DND-41 (cell line): Measurements from ENCODE around the gene A1BG.

Source experiments
- ATAC-seq: fragments of 200-7000 bp; cut with Tn5 transposase; 3 replicates; pipeline ENCODE4 v1.9.1; 2021; ENCODE audit warnings: low read depth; ENCODE audit not compliant: insufficient read depth
- DNase-seq: peaks from one replicate; pipeline ENCODE4 v3.0.0-alpha.2; 2020
- H2AFZ ChIP-seq: 2 replicates; pipeline ENCODE4 v1.6.0; 2012; ENCODE audit warnings: low read depth, low read length
- H3K27ac ChIP-seq: 2 replicates; pipeline ENCODE4 v1.5.1; 2012; ENCODE audit warnings: low read length, inconsistent platforms
- H3K27me3 ChIP-seq: fragments of 200-600 bp; sonication (generic); 2 replicates; pipeline ENCODE4 v1.6.0; 2012; ENCODE audit warnings: low read length, mild to moderate bottlenecking, inconsistent platforms; ENCODE audit not compliant: insufficient read depth, poor library complexity
- H3K36me3 ChIP-seq: 2 replicates; pipeline ENCODE4 v1.5.1; 2012; ENCODE audit warnings: low read length, inconsistent platforms; ENCODE audit not compliant: insufficient read depth
- H3K4me1 ChIP-seq: 2 replicates; pipeline ENCODE4 v1.5.1; 2012; ENCODE audit warnings: mild to moderate bottlenecking, low read length; ENCODE audit not compliant: insufficient read depth
- H3K4me2 ChIP-seq: 2 replicates; pipeline ENCODE4 v1.6.0; 2012; ENCODE audit warnings: mild to moderate bottlenecking, moderate library complexity, low read length, inconsistent platforms; ENCODE audit not compliant: insufficient read depth
- H3K4me3 ChIP-seq, 2 experiments: fragments of 200-600 bp in 1 of 2; shearing (Covaris generic) in 1 of 2; 2 replicates each; pipeline ENCODE4 v1.5.1; 2012 to 2016; ENCODE audit warnings: inconsistent platforms in 2 of 2, low read length in 2 of 2, mild to moderate bottlenecking in 2 of 2, low read depth in 1 of 2, moderate library complexity in 1 of 2
- H3K79me2 ChIP-seq: 2 replicates; pipeline ENCODE4 v1.6.0; 2012; ENCODE audit warnings: low read length, inconsistent platforms; ENCODE audit not compliant: insufficient read depth
- H3K9ac ChIP-seq: 2 replicates; pipeline ENCODE4 v1.6.0; 2012; ENCODE audit warnings: low read depth, mild to moderate bottlenecking, inconsistent platforms, low read length, moderate library complexity
- H3K9me3 ChIP-seq: 2 replicates; pipeline ENCODE4 v1.5.1; 2012; ENCODE audit warnings: low read length, moderate library complexity, mild to moderate bottlenecking, inconsistent platforms; ENCODE audit not compliant: insufficient read depth, severe bottlenecking
- H4K20me1 ChIP-seq: 2 replicates; pipeline ENCODE4 v1.6.0; 2012; ENCODE audit warnings: low read length; ENCODE audit not compliant: insufficient read depth
- EZH2 ChIP-seq: IDR thresholded peaks from 3 replicates; pipeline ENCODE4 v1.6.1; 2012; ENCODE audit warnings: borderline replicate concordance, low read depth, mild to moderate bottlenecking, moderate library complexity, low read length, inconsistent platforms; ENCODE audit not compliant: severe bottlenecking
- TF ChIP-seq, protein P1 (sequence below): IDR thresholded peaks from 2 replicates; pipeline ENCODE4 v1.5.1; 2012; ENCODE audit warnings: borderline replicate concordance, low read length, moderate library complexity, mild to moderate bottlenecking; ENCODE audit not compliant: poor library complexity, severe bottlenecking; ENCODE audit errors: extremely low read depth

Gene A1BG

DNA sequence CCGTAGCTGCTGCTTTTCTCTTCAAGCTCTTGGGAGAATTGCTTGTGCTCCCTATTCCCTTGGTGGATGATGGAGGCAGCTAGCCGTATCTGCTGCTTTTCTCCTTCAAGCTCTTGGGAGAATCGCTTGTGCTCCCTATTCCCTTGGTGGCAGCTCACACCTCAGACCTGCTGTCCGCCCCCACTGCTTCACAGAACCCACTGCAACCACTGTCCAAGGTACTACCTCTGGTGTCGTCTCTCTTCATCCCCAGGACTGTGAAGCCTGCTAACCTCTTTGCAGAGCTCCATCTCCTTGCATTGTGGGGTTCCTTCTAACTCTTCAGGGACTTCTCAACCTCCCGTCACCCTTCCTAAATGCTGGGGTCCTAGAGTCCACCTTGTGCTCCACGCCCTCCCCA is 52.7 kb downstream of the A1BG start:
- peaks cover 14% of the 10 kb centered on the region for H3K4me1 ChIP-seq
- H3K27ac ChIP-seq = no peak overlapping the region
- TF ChIP-seq, protein P1, sequence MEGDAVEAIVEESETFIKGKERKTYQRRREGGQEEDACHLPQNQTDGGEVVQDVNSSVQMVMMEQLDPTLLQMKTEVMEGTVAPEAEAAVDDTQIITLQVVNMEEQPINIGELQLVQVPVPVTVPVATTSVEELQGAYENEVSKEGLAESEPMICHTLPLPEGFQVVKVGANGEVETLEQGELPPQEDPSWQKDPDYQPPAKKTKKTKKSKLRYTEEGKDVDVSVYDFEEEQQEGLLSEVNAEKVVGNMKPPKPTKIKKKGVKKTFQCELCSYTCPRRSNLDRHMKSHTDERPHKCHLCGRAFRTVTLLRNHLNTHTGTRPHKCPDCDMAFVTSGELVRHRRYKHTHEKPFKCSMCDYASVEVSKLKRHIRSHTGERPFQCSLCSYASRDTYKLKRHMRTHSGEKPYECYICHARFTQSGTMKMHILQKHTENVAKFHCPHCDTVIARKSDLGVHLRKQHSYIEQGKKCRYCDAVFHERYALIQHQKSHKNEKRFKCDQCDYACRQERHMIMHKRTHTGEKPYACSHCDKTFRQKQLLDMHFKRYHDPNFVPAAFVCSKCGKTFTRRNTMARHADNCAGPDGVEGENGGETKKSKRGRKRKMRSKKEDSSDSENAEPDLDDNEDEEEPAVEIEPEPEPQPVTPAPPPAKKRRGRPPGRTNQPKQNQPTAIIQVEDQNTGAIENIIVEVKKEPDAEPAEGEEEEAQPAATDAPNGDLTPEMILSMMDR = no peak
- no peak for TF ChIP-seq EZH2
- no peak overlapping the region for H3K9ac ChIP-seq
- H3K4me3 ChIP-seq = no peak overlapping the region
- DNase-seq = no peak
- no peaks in the 10 kb centered on the region for H3K27me3 ChIP-seq
- peaks cover 47% of the 10 kb centered on the region for H3K79me2 ChIP-seq
- H4K20me1 ChIP-seq = no peaks in the 10 kb centered on the region; the same call in 1 of the 2 replicates
- no peak overlapping the region for H3K4me2 ChIP-seq
- H3K36me3 ChIP-seq = peaks cover 52% of the 10 kb centered on the region
- H2AFZ ChIP-seq = no peak overlapping the region
- no peaks in the 10 kb centered on the region for H3K9me3 ChIP-seq
- ATAC-seq = no peak

DNA sequence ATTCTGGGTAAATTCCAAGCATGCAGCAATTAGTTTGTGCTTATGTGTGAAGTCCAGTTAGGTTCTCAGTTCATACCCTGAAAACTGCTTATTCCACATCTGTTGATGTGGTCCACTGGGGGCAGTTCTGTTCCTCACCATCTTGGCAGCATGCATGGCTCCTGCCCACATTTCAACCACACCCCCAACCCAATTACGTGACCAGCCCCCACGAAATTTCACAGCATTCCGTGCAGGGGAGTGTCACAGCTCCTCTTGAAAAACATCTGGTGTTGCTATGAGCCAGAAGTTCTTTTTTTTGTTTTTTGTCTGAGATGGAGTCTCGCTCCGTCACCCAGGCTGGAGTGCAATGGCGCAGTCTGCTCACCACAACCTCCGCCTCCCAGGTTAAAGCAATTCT is 57.2 kb downstream of the A1BG start:
- no peaks in the 10 kb centered on the region for H3K9me3 ChIP-seq
- DNase-seq = no peak
- H3K79me2 ChIP-seq = peaks cover 28% of the 10 kb centered on the region; the same call in 1 of the 2 replicates
- peaks cover 88% of the 10 kb centered on the region for H3K36me3 ChIP-seq
- no peaks in the 10 kb centered on the region for H3K4me1 ChIP-seq
- no peak overlapping the region for H3K4me2 ChIP-seq
- no peaks in the 10 kb centered on the region for H3K27me3 ChIP-seq
- H3K4me3 ChIP-seq = no peak overlapping the region
- H3K9ac ChIP-seq = no peak overlapping the region
- no peak overlapping the region for H2AFZ ChIP-seq
- ATAC-seq = no peak
- H3K27ac ChIP-seq = no peak overlapping the region
- H4K20me1 ChIP-seq = no peaks in the 10 kb centered on the region; the same call in 1 of the 2 replicates
- TF ChIP-seq, protein P1 = no peak
- TF ChIP-seq EZH2 = no peak
